SU-DHL-6 (cell line): ENCODE measurements around the gene GIMAP8.

Source experiments
- H2AFZ ChIP-seq: fragments of 200-600 bp; sonication (generic); 2 replicates; pipeline ENCODE4 v1.6.1; 2014; ENCODE audit warnings: low read depth, mild to moderate bottlenecking, moderate library complexity, mixed read lengths, antibody characterized with exemption, low read length; ENCODE audit not compliant: severe bottlenecking
- H3F3A ChIP-seq: fragments of 200-600 bp; shearing (Covaris generic); 2 replicates; pipeline ENCODE4 v1.6.0; 2016; ENCODE audit warnings: antibody characterized with exemption, mild to moderate bottlenecking; ENCODE audit not compliant: insufficient read depth
- H3K27ac ChIP-seq: fragments of 200-600 bp; sonication (generic); 2 replicates; pipeline ENCODE4 v1.5.1; 2016; ENCODE audit warnings: low read depth, mild to moderate bottlenecking, low read length, moderate library complexity, mixed read lengths
- H3K27me3 ChIP-seq: fragments of 200-600 bp; sonication (generic), shearing (Covaris generic); 2 replicates; pipeline ENCODE4 v1.6.0; 2014; ENCODE audit warnings: mild to moderate bottlenecking, low read length
- H3K36me3 ChIP-seq: fragments of 200-600 bp; sonication (generic); 2 replicates; pipeline ENCODE4 v1.6.1; 2014; ENCODE audit warnings: mild to moderate bottlenecking, low read length, mixed read lengths
- H3K4me2 ChIP-seq: fragments of 300-600, 200-600 bp; shearing (Covaris generic), sonication (generic); 2 replicates; pipeline ENCODE4 v1.6.0; 2014; ENCODE audit warnings: low read length, low read depth, mild to moderate bottlenecking; ENCODE audit not compliant: poor library complexity, severe bottlenecking
- H3K4me3 ChIP-seq: fragments of 200-600 bp; sonication (generic); 2 replicates; pipeline ENCODE4 v1.5.1; 2014; ENCODE audit warnings: antibody characterized with exemption, low read length, mild to moderate bottlenecking, mixed read lengths; ENCODE audit not compliant: insufficient read depth, poor library complexity, severe bottlenecking
- H3K79me2 ChIP-seq: fragments of 200-600 bp; sonication (generic); 2 replicates; pipeline ENCODE4 v1.6.1; 2014; ENCODE audit warnings: mild to moderate bottlenecking, low read length, moderate library complexity; ENCODE audit not compliant: insufficient read depth
- H3K9ac ChIP-seq: fragments of 200-600 bp; sonication (generic); 2 replicates; pipeline ENCODE4 v1.7.0; 2014; ENCODE audit warnings: mild to moderate bottlenecking, low read length
- H3K9me2 ChIP-seq: fragments of 200-600 bp; sonication (generic); replicated peaks from 2 replicates; pipeline ENCODE4 v1.6.1; 2014; ENCODE audit warnings: low read length; ENCODE audit not compliant: insufficient read depth
- H3K9me3 ChIP-seq: fragments of 200-600 bp; sonication (generic); 2 replicates; pipeline ENCODE4 v1.6.1; 2014; ENCODE audit warnings: low read length, mixed read lengths; ENCODE audit not compliant: insufficient read depth
- H4K20me1 ChIP-seq: fragments of 200-600 bp; sonication (generic); 2 replicates; pipeline ENCODE4 v1.6.1; 2014; ENCODE audit warnings: low read depth, mild to moderate bottlenecking, antibody characterized with exemption, low read length, moderate library complexity, mixed read lengths
- EZH2phosphoT487 ChIP-seq: fragments of 200-600 bp; sonication (generic), shearing (Covaris generic); conservative IDR thresholded peaks from 2 replicates; pipeline ENCODE4 v1.6.1; 2018; ENCODE audit warnings: mild to moderate bottlenecking, antibody characterized with exemption, low read length, moderate library complexity, mixed read lengths
- TF ChIP-seq, protein P1 (sequence below): fragments of 200-600 bp; sonication (generic); IDR thresholded peaks from one replicate; pipeline ENCODE4 v1.5.1; 2017; ENCODE audit warnings: antibody characterized with exemption, mild to moderate bottlenecking, low read length, moderate library complexity; ENCODE audit not compliant: insufficient read depth, poor library complexity, severe bottlenecking

Gene GIMAP8

DNA sequence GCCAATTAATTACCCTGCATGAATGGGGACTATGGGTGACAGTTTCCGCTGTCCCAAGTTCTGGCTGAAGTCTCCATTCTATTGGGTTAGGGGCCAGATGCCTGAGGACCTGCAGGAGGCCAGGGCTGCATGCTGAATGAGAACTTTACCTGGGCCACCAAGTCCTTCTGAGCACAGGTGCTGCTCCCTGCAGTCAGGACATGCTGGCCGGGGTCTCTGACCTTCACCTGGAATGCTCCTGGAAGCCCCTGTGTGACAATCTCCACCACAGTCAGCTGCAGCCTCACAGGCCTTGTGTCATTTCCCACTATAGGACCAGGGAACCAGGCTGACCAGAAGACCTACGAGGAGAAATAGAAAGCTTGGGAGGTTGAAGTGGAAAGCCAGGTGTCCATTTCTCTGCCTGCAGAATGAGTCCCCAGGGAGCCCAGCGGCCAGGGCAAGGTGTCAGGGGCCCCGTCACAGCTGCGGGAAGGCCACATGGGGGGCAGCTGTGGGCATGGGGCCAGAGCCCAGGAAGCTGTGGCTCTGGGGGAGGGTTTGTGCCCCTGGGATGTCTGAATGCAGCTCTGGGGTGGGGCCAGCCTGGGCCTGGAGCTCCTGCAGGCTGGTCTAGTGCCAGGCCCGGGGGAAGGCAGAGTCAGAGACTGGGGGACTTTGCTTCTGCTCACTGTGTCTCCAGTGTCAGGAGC, 5.6 kb upstream of the GIMAP8 start:
- no peak for TF ChIP-seq EZH2phosphoT487
- TF ChIP-seq, protein P1, sequence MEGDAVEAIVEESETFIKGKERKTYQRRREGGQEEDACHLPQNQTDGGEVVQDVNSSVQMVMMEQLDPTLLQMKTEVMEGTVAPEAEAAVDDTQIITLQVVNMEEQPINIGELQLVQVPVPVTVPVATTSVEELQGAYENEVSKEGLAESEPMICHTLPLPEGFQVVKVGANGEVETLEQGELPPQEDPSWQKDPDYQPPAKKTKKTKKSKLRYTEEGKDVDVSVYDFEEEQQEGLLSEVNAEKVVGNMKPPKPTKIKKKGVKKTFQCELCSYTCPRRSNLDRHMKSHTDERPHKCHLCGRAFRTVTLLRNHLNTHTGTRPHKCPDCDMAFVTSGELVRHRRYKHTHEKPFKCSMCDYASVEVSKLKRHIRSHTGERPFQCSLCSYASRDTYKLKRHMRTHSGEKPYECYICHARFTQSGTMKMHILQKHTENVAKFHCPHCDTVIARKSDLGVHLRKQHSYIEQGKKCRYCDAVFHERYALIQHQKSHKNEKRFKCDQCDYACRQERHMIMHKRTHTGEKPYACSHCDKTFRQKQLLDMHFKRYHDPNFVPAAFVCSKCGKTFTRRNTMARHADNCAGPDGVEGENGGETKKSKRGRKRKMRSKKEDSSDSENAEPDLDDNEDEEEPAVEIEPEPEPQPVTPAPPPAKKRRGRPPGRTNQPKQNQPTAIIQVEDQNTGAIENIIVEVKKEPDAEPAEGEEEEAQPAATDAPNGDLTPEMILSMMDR, result no peak
- H3K9me3 ChIP-seq, result no peaks in the 10 kb centered on the region
- H3K4me2 ChIP-seq, result no peak overlapping the region
- H2AFZ ChIP-seq, result no peak overlapping the region
- no peaks in the 10 kb centered on the region for H4K20me1 ChIP-seq
- H3K27ac ChIP-seq, result no peak overlapping the region
- no peaks in the 10 kb centered on the region for H3K27me3 ChIP-seq
- H3K79me2 ChIP-seq, result no peaks in the 10 kb centered on the region
- no peak overlapping the region for H3K4me3 ChIP-seq
- no peaks in the 10 kb centered on the region for H3K9me2 ChIP-seq
- no peaks in the 10 kb centered on the region for H3K36me3 ChIP-seq
- H3F3A ChIP-seq, result no peaks in the 10 kb centered on the region
- no peak overlapping the region for H3K9ac ChIP-seq

DNA sequence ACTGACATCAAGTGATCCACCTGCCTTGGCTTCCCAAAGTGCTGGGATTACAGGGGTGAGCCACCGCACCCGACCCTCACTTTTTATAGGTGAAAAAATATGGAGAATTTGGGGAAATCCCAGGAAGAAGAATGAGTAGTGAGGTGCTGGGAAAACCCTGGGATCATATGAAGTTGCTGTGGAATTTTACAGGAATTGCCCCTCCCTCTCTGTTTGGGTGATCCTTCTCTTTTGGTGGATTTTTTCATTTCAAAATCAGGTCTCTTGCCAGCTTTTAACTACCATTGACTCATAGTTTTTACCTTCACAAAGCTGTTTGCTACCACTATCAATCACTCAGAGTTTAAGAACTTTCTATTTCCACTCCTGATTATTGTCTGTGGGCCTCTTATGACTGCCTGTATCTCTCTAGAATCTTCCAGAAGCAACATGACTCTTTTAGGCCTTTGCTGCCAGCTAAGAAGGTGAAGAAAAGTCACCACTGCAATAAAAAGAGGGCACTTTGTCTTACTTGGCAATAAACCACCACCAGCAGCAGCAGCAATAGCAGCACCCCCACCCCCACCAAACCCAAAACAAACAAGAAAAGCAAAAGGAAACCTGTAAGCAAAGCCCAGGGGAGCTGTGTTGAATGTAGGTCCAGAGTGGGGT, 4.0 kb upstream of the GIMAP8 start:
- Histone ChIP-seq H3F3A (no peaks in the 10 kb centered on the region), H3K9me3 (no peaks in the 10 kb centered on the region), H3K9me2 (no peaks in the 10 kb centered on the region), H4K20me1 (no peaks in the 10 kb centered on the region), H2AFZ (no peak overlapping the region), H3K4me3 (no peak overlapping the region), H3K36me3 (no peaks in the 10 kb centered on the region), H3K79me2 (no peaks in the 10 kb centered on the region), H3K9ac (no peak overlapping the region), H3K27ac (no peak overlapping the region), H3K4me2 (no peak overlapping the region), H3K27me3 (no peaks in the 10 kb centered on the region)
- TF ChIP-seq EZH2phosphoT487, result no peak
- TF ChIP-seq, protein P1, result no peak

DNA sequence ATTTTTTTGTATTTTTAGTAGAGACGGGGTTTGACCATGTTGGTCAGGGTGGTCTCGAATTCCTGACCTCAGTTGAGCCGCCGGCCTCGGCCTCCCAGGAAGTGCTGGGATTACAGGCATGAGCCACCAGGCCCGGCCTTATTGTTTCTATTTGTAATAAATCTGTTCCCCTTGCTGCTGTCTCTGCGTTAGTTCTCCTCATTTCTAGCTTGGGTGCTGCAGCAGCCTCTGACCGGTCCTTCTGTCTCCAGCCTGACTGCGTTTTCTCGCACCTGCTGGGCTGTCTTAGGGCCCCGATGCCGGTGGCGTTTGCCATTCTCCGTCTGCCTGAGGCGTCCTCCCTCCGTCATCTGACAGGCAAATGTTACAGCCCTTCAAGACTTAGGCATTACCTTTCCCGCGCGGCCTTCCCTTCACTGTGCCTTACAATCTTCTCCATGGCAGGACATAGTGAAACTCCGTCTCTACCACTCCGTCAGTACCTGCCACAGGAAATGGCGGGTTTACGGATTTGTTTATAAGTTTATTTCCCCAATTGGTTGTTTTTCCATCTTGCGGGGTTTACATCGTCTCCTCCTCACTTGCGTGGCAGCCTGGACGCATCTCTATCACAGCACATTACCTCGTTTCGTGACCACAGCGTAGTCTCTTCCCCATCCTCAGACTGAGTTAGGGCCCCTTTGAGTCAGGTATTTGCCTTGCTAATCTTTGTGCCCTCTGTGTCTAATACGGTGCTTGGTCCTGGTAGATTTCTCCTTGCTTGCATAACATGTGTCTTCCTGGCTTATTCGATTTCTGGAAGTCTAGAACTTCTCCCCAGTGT, 2.3 kb upstream of the GIMAP8 start:
- TF ChIP-seq EZH2phosphoT487, result no peak
- TF ChIP-seq, protein P1, result no peak
- H3K9me2 ChIP-seq, result no peaks in the 10 kb centered on the region
- no peaks in the 10 kb centered on the region for H3F3A ChIP-seq
- no peak overlapping the region for H3K4me3 ChIP-seq
- H3K9ac ChIP-seq, result no peak overlapping the region
- no peaks in the 10 kb centered on the region for H4K20me1 ChIP-seq
- no peaks in the 10 kb centered on the region for H3K9me3 ChIP-seq
- H3K27me3 ChIP-seq, result peaks cover 4% of the 10 kb centered on the region; the same call in 1 of the 2 replicates
- H3K36me3 ChIP-seq, result no peaks in the 10 kb centered on the region
- no peak overlapping the region for H3K27ac ChIP-seq
- H3K79me2 ChIP-seq, result no peaks in the 10 kb centered on the region
- no peak overlapping the region for H2AFZ ChIP-seq
- no peak overlapping the region for H3K4me2 ChIP-seq
